GM12891 (cell line): Measurements from ENCODE around the gene STEAP4.

Source experiments
- DNase-seq: peaks from one replicate; pipeline ENCODE4 v3.0.0; 2011; ENCODE audit warnings: low spot score; ENCODE audit not compliant: insufficient read length
- FAIRE-seq: peaks from 2 replicates; lab custom pipeline; 2011; peaks lifted over from hg19 to GRCh38; lab: Jason Lieb, UNC
- PAX5 ChIP-seq: IDR thresholded peaks from 2 replicates; pipeline ENCODE4 v1.6.1; 2011; ENCODE audit warnings: low read length, moderate library complexity, mild to moderate bottlenecking; ENCODE audit not compliant: insufficient read depth, severe bottlenecking
- POLR2A ChIP-seq: IDR thresholded peaks from 2 replicates; pipeline ENCODE4 v1.6.1; 2011; ENCODE audit warnings: low read depth, low read length, control low read depth
- POLR2AphosphoS5 ChIP-seq: IDR thresholded peaks from 2 replicates; pipeline ENCODE4 v1.6.1; 2011; ENCODE audit warnings: low read depth, low read length, control low read depth
- POU2F2 ChIP-seq: IDR thresholded peaks from 2 replicates; pipeline ENCODE4 v1.6.1; 2011; ENCODE audit warnings: low read depth, mild to moderate bottlenecking, control low read depth, low read length, moderate library complexity
- SPI1 ChIP-seq: IDR thresholded peaks from 2 replicates; pipeline ENCODE4 v1.6.1; 2011; ENCODE audit warnings: low read depth, low read length, control low read depth
- TAF1 ChIP-seq: IDR thresholded peaks from 2 replicates; pipeline ENCODE4 v1.6.1; 2011; ENCODE audit warnings: low read depth, low read length, control low read depth

STEAP4 gene

GRCh38 chr7:88315522-88315921, 8.8 kb upstream of the STEAP4 start:
- TF ChIP-seq POLR2AphosphoS5, result no peak
- TF ChIP-seq POLR2A, result no peak
- DNase-seq (no peak), FAIRE-seq (no peak)

GRCh38 chr7:88314061-88314491, 7.4 kb upstream of the STEAP4 start:
- TF ChIP-seq POLR2A (no peak), SPI1 (no peak), POU2F2 (no peak), TAF1 (no peak)
- FAIRE-seq (no peak), DNase-seq (no peak)

GRCh38 chr7:88312061-88312663, 5.5 kb upstream of the STEAP4 start:
- no peak for DNase-seq
- FAIRE-seq, result no peak
- no peak for TF ChIP-seq POU2F2
- no peak for TF ChIP-seq POLR2A
- no peak for TF ChIP-seq PAX5
- no peak for TF ChIP-seq SPI1
- TF ChIP-seq POLR2AphosphoS5, result no peak
- no peak for TF ChIP-seq TAF1

GRCh38 chr7:88311675-88312036, 5.0 kb upstream of the STEAP4 start:
- no peak for TF ChIP-seq POLR2AphosphoS5
- TF ChIP-seq TAF1, result no peak
- TF ChIP-seq POLR2A, result no peak
- TF ChIP-seq SPI1, result no peak
- TF ChIP-seq PAX5, result no peak
- no peak for TF ChIP-seq POU2F2
- DNase-seq (no peak), FAIRE-seq (no peak)

- FAIRE-seq (no peak), DNase-seq (no peak)
- TF ChIP-seq POU2F2, result no peak
- no peak for TF ChIP-seq TAF1
- no peak for TF ChIP-seq PAX5
- no peak for TF ChIP-seq SPI1
- TF ChIP-seq POLR2AphosphoS5, result no peak
- TF ChIP-seq POLR2A, result no peak
Measured at GRCh38 chr7:88310956-88311674, 4.4 kb upstream of the STEAP4 start.

GRCh38 chr7:88309819-88310218, 3.1 kb upstream of the STEAP4 start:
- FAIRE-seq (no peak), DNase-seq (no peak)
- TF ChIP-seq POLR2AphosphoS5, result no peak
- no peak for TF ChIP-seq TAF1
- TF ChIP-seq SPI1, result no peak
- no peak for TF ChIP-seq POLR2A
- TF ChIP-seq PAX5, result no peak
- no peak for TF ChIP-seq POU2F2

DNA sequence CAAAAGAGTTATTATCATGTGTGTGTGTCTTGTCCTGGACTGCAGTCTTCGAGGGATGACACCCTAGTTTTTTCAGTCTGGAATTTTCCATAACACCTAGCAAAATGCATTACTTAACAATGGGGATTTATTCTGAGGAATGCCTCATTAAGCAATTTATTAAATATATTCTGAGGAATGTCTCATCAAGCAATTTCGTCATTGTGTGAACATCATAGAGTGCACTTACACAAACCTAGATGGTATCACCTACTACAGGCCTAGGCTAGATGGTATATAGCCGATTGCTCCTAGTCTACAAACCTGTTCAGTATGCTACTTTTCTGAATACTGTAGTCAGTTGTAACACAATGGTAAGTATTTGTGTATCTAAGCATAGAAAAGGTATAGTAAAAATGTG, 1.1 kb upstream of the STEAP4 start:
- DNase-seq, result no peak

DNA sequence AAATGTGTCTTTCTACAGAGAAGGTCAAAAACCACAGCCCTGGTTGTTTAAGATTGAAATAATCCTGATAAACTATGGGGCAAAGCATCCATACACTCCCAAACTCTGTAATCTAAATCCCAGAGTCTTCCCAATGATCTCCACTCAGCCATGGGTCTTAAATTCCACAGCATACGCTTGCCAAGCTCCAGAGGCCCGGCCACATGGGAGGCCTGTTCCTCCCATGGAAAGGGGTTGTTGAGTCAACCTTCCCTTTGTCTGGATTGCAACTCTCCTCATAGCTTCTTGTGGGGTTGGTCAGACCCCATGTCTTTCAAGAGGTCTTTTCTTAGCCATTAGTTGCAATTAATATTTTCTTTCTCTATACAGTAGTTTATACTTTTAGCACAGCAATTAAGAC, 718 bp upstream of the STEAP4 start:
- no peak for TF ChIP-seq POLR2AphosphoS5
- DNase-seq, result no peak
- no peak for FAIRE-seq

More for the DNA sequence above, 1.1 kb upstream of the STEAP4 start:
- FAIRE-seq, result peak; percentile 38
- TF ChIP-seq SPI1, result no peak
- TF ChIP-seq POU2F2, result no peak
- no peak for TF ChIP-seq PAX5
- no peak for TF ChIP-seq TAF1
- no peak for TF ChIP-seq POLR2AphosphoS5
- TF ChIP-seq POLR2A, result no peak

GRCh38 chr7:88305044-88305443, 1.6 kb downstream of the STEAP4 start:
- FAIRE-seq (no peak), DNase-seq (no peak)

GRCh38 chr7:88302486-88302885, 4.2 kb downstream of the STEAP4 start:
- FAIRE-seq, result no peak
- DNase-seq, result no peak
- no peak for TF ChIP-seq POU2F2

More at GRCh38 chr7:88305044-88305443, 1.6 kb downstream of the STEAP4 start:
- TF ChIP-seq PAX5 (no peak), POU2F2 (no peak), SPI1 (no peak), TAF1 (no peak), POLR2AphosphoS5 (no peak), POLR2A (no peak)
